Thyroid gland (tissue), 4 donors: ENCODE measurements around the gene TMC1. TPM values are rescaled to one million over a fixed set of nuclear protein-coding genes. Genes with fewer than 3 reads are reported as not detected.

ENCODE experiments used
- DNase-seq, 2 donors: peaks; one replicate each; pipeline ENCODE4 v3.0.0-alpha.2; 2019
- H3K27ac ChIP-seq, 3 donors: fragments of 200-600 bp; sonication (generic); 1 replicate in 2 of 3; 2 replicates in 1 of 3; pipeline ENCODE4 v1.5.1; 2016 to 2019; ENCODE audit warnings: mild to moderate bottlenecking in 1 of 3, moderate library complexity in 1 of 3
- H3K27me3 ChIP-seq: fragments of 200-600 bp; sonication (generic); one replicate; pipeline ENCODE4 v1.5.1; 2019
- H3K36me3 ChIP-seq, 2 donors: fragments of 200-600 bp; sonication (generic); one replicate each; pipeline ENCODE4 v1.5.1; 2016 to 2019
- H3K4me1 ChIP-seq, 2 donors: fragments of 200-600 bp; sonication (generic); one replicate each; pipeline ENCODE4 v1.5.1; 2017 to 2019
- H3K4me3 ChIP-seq, 3 donors: fragments of 200-600 bp; sonication (generic); replicated peaks in 1 of 3; 1 replicate in 2 of 3; 2 replicates in 1 of 3; pipeline ENCODE4 v1.5.1; 2016; ENCODE audit warnings: mild to moderate bottlenecking in 1 of 3
- H3K9me3 ChIP-seq: fragments of 200-600 bp; sonication (generic); one replicate; pipeline ENCODE4 v1.5.1; 2017
- CTCF ChIP-seq, 6 experiments: fragments of 200-600 bp in 3 of 6; fragments of 450-650 bp in 3 of 6; sonication (generic) in 3 of 6; IDR thresholded peaks; one replicate each; pipeline ENCODE4 v1.5.1; 2016 to 2019; ENCODE audit warnings: antibody characterized with exemption in 6 of 6, mild to moderate bottlenecking in 2 of 6, inconsistent platforms in 1 of 6, moderate library complexity in 1 of 6
- POLR2A ChIP-seq, 2 donors: fragments of 450-650 bp; IDR thresholded peaks; one replicate each; pipeline ENCODE4 v1.6.1; 2017; ENCODE audit warnings: antibody characterized with exemption in 2 of 2, mild to moderate bottlenecking in 2 of 2, moderate library complexity in 1 of 2
- WGBS, 2 donors: methylation state at CpG; one replicate each; pipeline ENCODE4 v1.1.5; 2017; 5-methylcytosine and 5-hydroxymethylcytosine counted together
- intact Hi-C: fragments of 100-400 bp; cut with DNase I; formaldehyde crosslinking; loops from one replicate; pipeline ENCODE4 v1.15.1; 2023
- total RNA-seq, 4 donors: library from RNA; depleted of rRNA; stranded (reverse); fragments of >200 nt; gene quantifications; one replicate each; pipeline ENCODE4 v1.2.3, GENCODE V29; 2016

The TMC1 gene
- total RNA-seq, 4 donors from 2014 or later: 0.11 to 0.13 TPM; not detected in 2

- 83 to 88% methylated on average over 3 of the region's 3 CpGs for WGBS, 2 donors
- no peak overlapping the region for H3K27ac ChIP-seq
- no peaks in the 10 kb centered on the region for H3K36me3 ChIP-seq
- H3K4me1 ChIP-seq: no peaks in the 10 kb centered on the region
- no peaks in the 10 kb centered on the region for H3K9me3 ChIP-seq
- no peak overlapping the region for H3K4me3 ChIP-seq
- no peak for DNase-seq
- TF ChIP-seq CTCF (IDR thresholded peaks at IDR 0.05) (no peak), POLR2A (IDR thresholded peaks at IDR 0.05) (no peak)
- intact Hi-C loops: no loop called here
- no peaks in the 10 kb centered on the region for H3K27me3 ChIP-seq
These were observed 115.2 kb downstream of the TMC1 start for GRCh38 chr9:72636621-72637020.

GRCh38 chr9:72643651-72644050, 122.2 kb downstream of the TMC1 start:
- H3K9me3 ChIP-seq: no peaks in the 10 kb centered on the region
- intact Hi-C loops: no loop called here

GRCh38 chr9:72646061-72646460, 124.7 kb downstream of the TMC1 start:
- DNase-seq: no peak
- no peak overlapping the region for H3K27ac ChIP-seq
- H3K4me3 ChIP-seq: no peak overlapping the region
- intact Hi-C loops: no loop called here
- no peaks in the 10 kb centered on the region for H3K36me3 ChIP-seq
- WGBS, 2 donors: 93 to 94% methylated on average over 1 of the region's 1 CpG
- H3K27me3 ChIP-seq: no peaks in the 10 kb centered on the region
- H3K4me1 ChIP-seq: no peaks in the 10 kb centered on the region
- H3K9me3 ChIP-seq: no peaks in the 10 kb centered on the region
- TF ChIP-seq POLR2A (IDR thresholded peaks at IDR 0.05) (no peak), CTCF (IDR thresholded peaks at IDR 0.05) (no peak)

More at GRCh38 chr9:72643651-72644050, 122.2 kb downstream of the TMC1 start:
- Histone ChIP-seq H3K27me3 (no peaks in the 10 kb centered on the region), H3K4me1 (no peaks in the 10 kb centered on the region), H3K4me3 (no peak overlapping the region), H3K27ac (no peak overlapping the region), H3K36me3 (no peaks in the 10 kb centered on the region)
- no peak for DNase-seq
- TF ChIP-seq POLR2A (IDR thresholded peaks at IDR 0.05) (no peak), CTCF (IDR thresholded peaks at IDR 0.05) (no peak)

- TF ChIP-seq CTCF (IDR thresholded peaks at IDR 0.05): no peak
- TF ChIP-seq POLR2A (IDR thresholded peaks at IDR 0.05): no peak
- 58 to 62% methylated on average over 5 of the region's 5 CpGs for WGBS, 2 donors
These were observed 127.1 kb downstream of the TMC1 start for GRCh38 chr9:72648324-72649126.

GRCh38 chr9:72649127-72649442, 127.7 kb downstream of the TMC1 start:
- H3K9me3 ChIP-seq: no peaks in the 10 kb centered on the region
- no peaks in the 10 kb centered on the region for H3K4me1 ChIP-seq
- no peak for DNase-seq
- 31 to 53% methylated on average over 1 of the region's 1 CpG for WGBS, 2 donors
- H3K4me3 ChIP-seq: no peak overlapping the region
- TF ChIP-seq CTCF (IDR thresholded peaks at IDR 0.05) (no peak), POLR2A (IDR thresholded peaks at IDR 0.05) (no peak)
- no peaks in the 10 kb centered on the region for H3K27me3 ChIP-seq
- H3K36me3 ChIP-seq: no peaks in the 10 kb centered on the region
- intact Hi-C loops: no loop called here
- H3K27ac ChIP-seq: no peak overlapping the region

More at GRCh38 chr9:72648324-72649126, 127.1 kb downstream of the TMC1 start:
- intact Hi-C loops: no loop called here
- Histone ChIP-seq H3K36me3 (no peaks in the 10 kb centered on the region), H3K9me3 (no peaks in the 10 kb centered on the region), H3K4me3 (no peak overlapping the region), H3K4me1 (no peaks in the 10 kb centered on the region), H3K27ac (no peak overlapping the region), H3K27me3 (no peaks in the 10 kb centered on the region)
- DNase-seq: no peak
